Gastrocnemius medialis (tissue), 4 donors: ENCODE measurements around the gene SIRT7.

ENCODE experiments used
- CTCF ChIP-seq, 5 experiments: fragments of 450-650 bp in 3 of 5; fragments of 200-600 bp in 2 of 5; sonication (generic) in 2 of 5; IDR thresholded peaks in 4 of 5; conservative IDR thresholded peaks in 1 of 5; 1 replicate in 4 of 5; 2 replicates in 1 of 5; pipeline ENCODE4 v1.5.1; 2016 to 2019; ENCODE audit warnings: antibody characterized with exemption in 5 of 5, mild to moderate bottlenecking in 3 of 5, moderate library complexity in 3 of 5
- POLR2A ChIP-seq, 2 donors: fragments of 450-650 bp; IDR thresholded peaks; one replicate each; pipeline ENCODE4 v1.6.1; 2017; ENCODE audit warnings: antibody characterized with exemption in 2 of 2, mild to moderate bottlenecking in 2 of 2, moderate library complexity in 2 of 2

- TF ChIP-seq CTCF (IDR thresholded peaks at IDR 0.05 in 4 of 5, conservative IDR thresholded peaks at IDR 0.05 in 1 of 5) (no peak), POLR2A (IDR thresholded peaks at IDR 0.05) (no peak)
Measured at GRCh38 chr17:81954131-81955057, 36.4 kb upstream of the SIRT7 start.
